GM19452 (cell line): Measurements from ENCODE around the gene ZSCAN23.

Source experiments
- ATAC-seq: cut with Tn5 transposase; IDR thresholded peaks from one replicate; pipeline ENCODE4 v1.9.1; 2021; ENCODE audit not compliant: unreplicated experiment

Gene ZSCAN23

DNA sequence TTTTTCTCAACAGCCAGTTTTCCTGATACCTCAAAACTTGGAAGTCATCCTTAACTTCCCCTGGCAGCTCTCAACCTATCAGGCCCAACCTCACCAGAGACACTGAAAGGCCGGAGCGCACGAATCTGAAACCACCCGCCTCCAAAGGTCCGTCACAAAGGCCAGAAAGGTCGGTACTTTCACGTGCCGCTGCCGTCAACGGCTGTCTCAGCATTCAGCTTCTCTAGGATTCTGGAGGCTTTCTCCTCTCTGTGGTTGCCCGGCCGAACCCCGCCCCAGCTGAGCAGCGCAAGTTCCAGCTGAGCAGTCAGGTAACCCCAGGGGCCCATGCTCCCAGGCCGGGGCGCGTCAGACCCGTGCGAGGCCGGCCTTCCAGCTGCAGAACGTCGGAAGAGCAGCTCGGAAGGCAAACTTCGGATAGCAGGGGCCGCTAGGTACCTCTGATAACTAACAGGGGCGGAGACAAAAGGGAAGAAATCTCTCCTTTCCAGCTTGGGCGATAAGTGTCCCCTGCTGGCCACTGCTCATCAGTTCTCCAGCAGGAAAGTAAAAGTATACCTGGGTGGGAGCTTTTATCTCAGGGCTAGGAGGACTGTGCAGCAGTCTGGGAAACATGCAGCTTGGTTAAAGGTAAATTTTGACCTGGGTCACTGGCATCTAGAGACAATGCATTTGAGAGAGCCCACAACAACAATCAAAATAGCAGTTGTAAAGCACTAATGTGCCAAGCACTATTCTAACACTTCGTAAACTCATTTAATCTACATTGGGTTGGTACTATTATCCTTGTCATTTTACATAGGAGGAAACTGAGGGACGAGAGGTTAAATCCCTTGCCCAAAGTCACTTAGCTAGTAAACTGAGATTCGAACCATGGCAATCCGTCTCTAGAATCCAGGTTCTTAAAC, 59.8 kb downstream of the ZSCAN23 start:
- ATAC-seq = peak; percentile 88
